ENCODE results near the gene EYA2.
"Not testable (repeated sequence)": the region's sequence is repeated elsewhere in the genome, so short reads cannot be mapped to it uniquely, and the experiment has no call there.

The EYA2 gene, protein sequence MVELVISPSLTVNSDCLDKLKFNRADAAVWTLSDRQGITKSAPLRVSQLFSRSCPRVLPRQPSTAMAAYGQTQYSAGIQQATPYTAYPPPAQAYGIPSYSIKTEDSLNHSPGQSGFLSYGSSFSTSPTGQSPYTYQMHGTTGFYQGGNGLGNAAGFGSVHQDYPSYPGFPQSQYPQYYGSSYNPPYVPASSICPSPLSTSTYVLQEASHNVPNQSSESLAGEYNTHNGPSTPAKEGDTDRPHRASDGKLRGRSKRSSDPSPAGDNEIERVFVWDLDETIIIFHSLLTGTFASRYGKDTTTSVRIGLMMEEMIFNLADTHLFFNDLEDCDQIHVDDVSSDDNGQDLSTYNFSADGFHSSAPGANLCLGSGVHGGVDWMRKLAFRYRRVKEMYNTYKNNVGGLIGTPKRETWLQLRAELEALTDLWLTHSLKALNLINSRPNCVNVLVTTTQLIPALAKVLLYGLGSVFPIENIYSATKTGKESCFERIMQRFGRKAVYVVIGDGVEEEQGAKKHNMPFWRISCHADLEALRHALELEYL

DNA sequence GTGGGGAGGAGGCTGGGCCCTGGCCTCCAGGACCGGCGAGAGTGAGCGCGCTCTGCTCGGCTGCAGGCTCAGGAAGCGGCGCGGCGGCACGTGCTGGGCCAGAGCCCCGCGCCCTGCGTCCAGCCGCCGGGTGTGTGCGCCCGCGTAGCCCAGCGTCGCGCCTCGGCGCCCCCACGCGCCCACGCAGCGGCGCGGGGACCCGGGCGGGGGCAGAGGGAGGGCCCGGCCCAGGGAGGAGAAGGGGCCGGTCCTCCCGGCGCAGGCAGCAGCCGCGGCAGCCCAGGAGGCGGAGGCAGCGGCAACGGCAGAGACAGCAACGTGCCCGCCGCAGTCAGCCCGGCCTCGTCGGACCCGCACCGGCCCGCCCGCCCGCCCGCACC, at the start of gene EYA2:
Gene EYA2, plus strand, starts transcription at position 265 of the 380 bp plus-strand sequence. CDS start 95,168 bp downstream, outside the sequence.
- DNase-seq = peak in 1 of 14 donors; percentile 16

DNA sequence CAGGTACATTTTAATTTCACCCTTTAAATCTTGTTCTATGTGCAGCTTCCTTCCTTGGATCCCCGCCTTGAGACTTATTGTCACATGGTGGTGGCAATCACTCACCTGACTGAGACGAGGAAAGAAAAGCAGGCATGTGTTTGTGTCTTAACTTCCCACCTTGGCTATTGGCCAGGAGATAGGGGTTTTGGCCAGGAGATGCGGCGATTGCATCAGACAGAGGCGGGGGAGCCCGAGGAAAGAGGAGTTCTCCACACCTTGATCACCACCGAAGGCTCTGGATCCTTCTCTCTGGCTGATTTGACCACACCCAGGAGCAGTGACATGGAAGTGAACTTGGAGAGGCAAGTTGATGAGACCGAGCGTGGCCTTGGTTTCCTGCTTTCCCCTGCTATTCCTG, 49.7 kb upstream of the EYA2 start:
- DNase-seq = no peak

DNA sequence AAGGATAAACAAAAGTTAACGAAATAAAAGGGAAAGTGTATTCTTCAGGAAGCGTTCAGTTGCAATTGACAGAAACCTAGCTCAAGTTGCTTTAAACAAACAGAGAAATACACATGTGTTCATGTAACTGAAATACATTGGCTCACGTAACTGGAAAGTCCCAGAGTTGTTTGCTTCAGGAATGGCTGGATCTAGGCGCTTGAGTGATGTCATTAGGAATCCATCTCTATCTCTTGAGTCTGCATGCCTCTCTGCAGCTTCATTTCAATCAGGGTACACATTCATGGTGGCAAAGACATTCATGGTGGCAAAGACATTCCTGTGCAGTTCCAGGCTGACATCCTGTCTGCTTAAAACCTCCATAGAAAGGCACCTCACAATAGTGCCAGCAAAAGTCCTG, 45.4 kb upstream of the EYA2 start:
- DNase-seq = no peak

DNA sequence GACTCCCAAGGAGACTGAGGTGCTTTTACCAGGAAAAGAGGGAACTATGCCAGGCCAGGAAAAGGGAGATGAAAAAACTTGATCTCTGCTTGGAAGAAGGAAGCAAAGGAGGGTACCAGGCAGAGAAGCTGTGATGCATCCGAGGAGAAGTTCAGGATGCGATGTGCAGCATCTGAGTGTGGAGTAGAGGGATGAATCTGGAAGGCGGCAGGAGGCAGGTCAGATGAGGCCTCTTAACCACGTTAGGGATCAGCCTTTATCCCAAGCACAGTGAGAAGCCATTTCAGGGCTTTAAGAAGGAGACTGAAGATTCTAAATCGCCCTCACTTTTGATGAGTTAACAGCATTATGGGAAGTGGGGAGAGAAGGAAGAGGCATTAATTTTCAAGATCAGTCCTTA, 44.9 kb upstream of the EYA2 start:
- DNase-seq = no peak

DNA sequence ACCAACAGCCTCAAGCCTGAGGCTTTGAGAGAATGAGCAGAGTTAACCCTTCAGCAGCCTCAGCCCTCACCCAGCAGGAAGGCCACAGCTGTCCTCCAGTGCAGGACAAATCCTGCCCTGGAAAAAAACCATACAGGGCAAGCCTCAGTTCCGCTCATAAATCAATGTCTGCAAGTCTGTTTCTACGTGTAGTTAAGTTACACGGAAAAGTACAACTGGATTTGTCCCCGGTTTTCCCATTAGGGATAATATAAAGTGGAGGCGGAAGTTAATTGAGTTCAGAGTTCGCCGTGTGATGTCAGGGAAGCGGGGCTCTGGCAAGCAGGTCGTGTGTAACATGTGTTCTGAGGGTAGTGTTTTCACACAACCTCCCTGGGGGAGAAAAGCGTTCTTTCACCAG, 44.2 kb upstream of the EYA2 start:
- no peak for DNase-seq

DNA sequence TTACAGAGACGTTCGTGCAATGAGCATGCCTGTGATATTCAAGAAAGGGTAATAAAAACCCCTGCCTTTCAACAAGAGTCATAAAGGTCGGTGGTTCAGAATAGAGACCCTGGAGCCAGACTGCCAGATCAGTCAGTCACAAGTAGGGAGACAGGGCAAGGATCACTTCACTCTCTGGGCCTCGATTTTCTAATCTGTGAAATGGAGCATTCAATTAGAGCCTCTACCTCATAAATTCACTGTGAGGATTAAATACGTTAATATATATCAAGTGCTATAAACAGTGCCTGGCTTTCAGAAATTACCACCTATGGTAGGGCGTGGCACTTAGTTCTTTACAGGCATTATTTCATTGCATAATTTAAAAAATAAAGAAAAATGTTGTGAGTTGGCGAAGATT, 43.7 kb upstream of the EYA2 start:
- DNase-seq = no peak

DNA sequence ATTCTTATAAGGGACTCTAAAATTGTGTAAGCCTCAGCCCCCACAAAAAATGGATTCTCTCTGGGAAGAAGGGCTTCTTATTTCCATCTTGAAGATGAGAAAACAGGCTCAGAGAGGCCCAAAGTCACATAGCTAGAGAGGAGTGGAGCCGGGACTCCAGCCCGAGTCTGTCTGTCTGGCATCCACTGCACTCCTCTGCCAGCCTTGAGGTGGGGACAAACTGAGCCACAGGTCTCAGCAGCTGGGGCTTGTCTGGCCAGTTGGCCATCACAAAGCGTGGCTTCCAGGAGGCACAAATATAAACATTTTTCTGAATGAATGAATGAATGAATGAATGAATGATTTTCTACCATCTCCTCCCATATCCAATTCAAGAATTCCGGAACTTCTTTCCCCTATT, 42.9 kb upstream of the EYA2 start:
- DNase-seq = no peak

DNA sequence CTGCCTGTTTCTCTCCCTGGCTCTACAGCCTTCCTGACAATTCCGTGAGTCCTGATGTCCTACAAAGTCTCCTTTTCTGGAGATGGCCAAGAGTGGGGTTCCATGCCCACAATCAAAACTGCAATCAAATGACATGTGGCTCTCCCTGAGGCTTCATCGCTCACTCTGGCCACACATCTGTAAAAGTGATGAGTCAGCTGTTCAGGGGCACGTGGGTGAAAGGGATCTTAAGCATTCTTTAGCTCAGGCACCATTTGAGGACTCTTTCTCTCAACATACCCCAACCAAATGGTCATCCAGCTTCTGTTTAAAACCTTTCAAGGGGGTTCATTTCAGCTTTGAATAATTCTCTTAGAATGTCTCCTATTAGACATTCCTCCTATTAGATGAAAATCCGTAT, 42.3 kb upstream of the EYA2 start:
- no peak for DNase-seq

DNA sequence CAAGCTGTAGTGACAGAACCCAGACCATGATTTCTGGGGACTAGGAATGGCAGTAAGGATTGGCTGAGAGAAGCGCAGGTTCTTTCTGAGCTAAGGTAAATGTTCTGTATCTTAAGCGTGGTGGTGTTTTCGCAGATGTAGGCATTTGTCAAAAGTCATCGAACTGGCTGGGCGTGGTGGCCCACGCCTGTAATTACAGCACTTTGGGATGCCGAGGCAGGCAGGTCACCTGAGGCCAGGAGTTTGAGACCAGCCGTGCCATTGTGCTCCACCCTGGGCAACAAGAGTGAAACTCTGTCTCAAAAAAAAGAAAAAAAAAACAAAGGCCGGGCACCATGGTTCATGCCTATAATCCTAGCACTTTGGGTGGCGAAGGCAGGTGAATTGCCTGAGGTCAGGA, 40.7 kb upstream of the EYA2 start:
- DNase-seq = no peak

DNA sequence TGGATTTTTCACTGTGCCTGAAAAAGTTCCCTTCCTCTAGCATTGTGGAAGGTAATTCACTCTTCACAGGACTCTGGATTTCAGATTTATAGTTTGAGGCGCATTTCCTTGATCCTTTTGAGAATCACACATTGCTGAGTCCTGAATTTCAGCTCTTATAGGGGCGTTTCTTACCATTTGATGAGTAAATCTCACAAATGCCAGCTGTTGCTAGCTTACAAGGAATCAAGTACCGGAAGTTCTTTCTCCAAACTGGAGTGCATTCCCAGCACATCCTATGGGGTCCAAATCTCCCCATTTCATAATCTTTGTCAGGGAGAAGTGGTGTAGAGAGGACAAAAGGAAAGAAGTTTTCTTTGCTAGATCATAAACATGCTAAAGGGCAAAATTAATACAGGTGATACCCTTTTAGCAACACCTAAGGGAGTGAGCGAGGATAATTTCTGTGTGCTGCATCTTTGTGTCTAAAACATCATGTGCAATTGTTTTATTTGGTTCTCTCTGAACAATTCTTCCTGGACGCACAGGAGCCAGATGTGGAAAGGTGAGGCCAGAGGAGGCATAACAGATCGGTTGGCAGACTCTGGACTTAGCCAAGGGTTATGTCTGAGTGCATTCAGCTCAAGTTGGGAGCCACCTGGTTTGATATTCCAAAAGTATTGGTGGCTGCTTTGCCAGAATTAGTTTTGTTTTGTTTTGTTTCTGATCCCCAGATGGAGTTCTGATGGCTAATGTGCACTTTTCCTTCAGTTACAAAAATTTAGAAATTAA, 37.4 kb upstream of the EYA2 start:
- no peak for DNase-seq

DNA sequence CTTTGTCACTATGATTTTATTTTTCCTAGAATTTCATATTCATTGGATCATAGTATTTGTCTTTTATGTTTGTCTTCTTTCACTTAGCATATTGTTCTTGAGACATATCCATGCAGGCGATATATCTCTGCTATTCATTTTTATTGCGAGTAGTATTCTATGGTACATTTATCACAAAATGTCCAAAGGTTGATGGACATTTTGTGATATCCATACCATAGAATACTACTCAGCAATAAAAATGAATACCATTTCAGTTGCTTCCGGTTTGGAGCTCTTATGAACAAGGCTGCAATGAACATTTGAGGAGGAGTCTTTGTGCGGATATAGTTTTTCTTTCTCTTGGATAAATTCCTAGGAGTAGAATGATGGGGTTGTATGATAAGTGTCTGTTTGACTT, 28.8 kb upstream of the EYA2 start:
- DNase-seq = no peak

DNA sequence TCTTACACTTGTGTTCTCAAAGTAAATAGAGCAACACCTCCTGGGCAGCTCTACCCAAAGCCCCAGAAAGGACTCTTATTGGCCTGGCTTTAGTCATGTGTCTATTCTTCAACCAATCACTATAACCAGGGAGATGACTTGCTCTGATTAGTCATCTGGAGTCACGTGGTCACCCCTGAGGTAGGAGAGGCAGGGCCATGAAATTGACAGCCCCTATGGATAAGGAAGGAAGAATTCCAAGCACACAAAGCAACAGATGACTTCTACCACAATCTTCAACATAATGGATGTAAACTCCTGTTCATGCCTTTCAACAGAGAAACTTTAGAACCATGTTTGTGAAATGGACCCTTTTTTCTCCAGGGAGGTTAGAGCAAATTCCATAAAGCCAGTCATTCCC, 24.6 kb upstream of the EYA2 start:
- no peak for DNase-seq

DNA sequence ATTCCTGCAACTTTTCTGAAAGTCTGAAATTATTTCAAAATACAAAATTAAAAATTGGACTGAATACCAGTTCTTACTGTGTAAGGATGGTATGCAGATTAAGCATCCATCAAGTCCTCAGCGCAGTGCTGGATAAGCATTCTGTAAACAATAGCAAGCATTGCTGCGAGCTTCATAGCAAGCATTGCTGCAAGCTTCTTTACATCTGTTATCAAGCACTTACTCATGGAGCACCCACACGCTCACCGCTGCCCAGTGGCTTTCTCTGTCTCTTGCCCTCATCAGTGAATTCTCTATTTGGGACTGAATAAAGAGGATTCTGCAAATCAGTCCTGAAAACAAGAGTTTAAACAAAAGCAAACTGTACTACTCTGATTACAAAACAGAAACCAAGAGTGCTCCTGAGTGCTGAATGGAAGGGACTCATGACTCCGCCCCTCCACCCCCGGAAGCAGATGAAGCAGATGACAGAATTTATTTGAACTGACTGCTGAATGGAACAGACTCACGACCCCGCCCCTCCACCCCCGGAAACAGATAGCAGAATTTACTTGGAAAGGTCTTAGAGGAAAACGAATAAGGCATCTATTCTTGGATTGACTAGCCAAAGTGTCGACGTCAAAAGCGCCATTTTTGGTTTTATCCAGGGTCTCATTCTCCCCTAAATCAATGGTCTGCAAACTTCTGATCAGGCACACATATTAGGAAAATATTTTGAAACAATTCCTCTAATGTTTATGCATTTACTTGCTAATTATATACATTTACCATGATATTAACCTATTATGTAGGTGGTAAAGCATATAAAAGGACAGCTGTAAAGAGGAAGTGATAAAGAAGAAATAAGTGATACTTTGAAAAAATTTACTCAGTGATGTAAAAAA, 22.1 kb upstream of the EYA2 start:
- peak in 3 of 14 donors; percentile 8 to 38 (median 14) for DNase-seq

DNA sequence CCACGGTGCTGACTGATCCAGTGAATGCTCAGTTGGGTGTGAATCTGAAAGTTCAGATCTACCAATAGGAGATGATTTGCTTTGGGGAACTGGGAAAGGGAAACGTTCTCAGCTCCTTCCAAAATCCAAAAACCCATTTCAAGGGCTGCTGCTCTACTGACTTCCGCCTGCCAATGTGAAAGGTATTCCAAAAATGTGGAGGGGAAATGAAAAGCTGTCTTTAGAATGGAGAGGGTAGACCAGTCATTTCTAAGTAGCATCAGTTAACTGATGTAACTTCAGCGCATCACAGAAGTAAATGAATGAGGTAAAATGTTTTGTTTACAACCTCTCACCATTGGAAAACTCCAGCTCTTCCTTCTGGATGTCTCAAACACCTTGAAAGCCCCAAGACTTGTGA, 19.6 kb upstream of the EYA2 start:
- DNase-seq = no peak

DNA sequence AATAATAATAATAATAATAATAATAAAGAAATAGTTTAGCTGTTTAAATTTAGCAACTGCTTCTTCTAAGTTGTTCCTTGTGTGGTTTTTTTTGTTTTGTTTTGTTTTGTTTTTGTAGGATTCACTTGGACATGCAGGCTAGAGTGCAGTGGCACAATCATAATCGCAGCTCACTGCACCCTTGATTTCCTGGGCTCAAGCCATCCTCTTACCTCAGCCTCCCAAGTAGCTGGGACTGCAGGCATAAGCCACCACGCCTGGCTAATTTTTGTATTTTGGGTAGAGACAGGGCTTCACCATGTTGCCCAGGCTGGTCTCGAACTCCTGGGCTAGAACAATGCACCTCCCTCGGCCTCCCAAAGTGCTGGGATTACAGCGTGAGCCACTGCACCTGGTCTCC, 15.3 kb upstream of the EYA2 start:
- DNase-seq = no peak

DNA sequence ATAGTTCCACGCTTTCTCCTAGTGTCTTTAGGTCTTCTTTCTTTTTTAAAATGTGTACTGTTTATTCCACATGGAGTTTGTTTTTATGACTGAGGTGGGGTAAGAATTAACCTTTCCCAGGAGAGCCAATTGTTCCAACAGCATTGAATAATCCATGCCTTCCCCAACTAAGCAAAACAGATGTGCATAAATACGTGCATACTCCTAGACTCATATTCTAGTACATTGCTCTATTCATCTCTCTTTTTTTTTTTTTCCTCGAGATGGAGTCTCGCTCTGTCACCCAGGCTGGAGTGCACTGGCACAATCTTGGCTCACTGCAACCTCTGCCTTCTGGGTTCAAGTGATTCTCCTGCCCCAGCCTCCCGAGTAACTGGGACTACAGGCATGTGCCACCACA, 14.7 kb upstream of the EYA2 start:
- not testable (repeated sequence) for DNase-seq

DNA sequence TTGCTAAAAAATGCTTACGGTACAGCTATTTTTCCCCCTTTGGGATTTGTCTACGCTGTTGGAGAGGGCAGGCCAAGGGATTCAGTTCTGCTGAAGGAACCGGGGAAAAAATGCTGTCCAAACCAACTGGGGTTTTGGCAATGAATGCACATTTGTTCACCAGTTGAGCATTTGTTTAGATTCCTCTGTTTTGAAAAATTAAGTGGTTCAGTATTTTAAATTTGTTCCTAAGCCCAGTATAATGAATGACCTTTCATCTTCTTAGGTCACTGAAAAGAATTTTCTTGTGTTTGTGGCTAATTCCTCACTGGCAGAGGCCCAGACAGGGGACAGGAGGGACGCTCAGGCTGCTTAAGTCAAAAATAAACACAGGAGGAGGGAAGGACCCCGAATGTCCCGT, 10.8 kb upstream of the EYA2 start:
- DNase-seq = no peak

DNA sequence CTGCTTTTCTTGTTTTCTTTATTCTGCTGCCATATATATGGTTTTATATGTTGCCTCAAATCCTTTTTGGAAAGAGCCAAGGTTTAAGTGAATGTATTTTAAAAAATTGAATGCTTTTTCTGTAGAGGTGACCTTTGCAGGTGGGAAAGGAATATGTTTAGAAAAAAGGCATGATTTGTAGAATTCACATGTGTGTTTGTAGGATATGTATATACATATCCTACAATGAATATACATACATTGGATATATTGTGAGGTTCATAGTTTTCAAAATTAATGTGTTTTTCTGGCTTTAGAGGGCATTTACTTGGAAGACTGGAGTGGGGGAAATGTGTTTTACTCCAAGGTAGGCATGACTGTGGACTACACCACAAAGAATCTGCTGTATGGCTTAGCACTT, 4.0 kb upstream of the EYA2 start:
- DNase-seq = no peak

DNA sequence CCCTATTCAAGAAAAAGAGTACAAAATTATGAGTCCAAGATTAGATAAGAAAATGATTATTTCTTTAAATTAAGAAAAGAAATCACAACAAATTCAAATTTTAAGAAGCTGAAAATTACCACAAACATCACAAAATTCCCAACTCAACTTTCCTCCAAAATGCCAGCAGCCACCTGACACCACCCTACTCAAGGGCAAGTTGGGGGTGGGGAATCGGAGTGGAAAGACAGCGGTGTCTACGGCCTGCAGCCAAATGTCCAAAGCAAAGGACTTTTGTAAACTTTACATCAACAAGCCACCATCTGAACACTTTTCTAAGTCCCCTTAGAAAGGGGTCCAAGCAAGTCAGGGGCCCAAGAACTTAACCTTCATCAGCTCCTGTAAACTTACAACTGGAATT, 1.6 kb upstream of the EYA2 start:
- DNase-seq = no peak

DNA sequence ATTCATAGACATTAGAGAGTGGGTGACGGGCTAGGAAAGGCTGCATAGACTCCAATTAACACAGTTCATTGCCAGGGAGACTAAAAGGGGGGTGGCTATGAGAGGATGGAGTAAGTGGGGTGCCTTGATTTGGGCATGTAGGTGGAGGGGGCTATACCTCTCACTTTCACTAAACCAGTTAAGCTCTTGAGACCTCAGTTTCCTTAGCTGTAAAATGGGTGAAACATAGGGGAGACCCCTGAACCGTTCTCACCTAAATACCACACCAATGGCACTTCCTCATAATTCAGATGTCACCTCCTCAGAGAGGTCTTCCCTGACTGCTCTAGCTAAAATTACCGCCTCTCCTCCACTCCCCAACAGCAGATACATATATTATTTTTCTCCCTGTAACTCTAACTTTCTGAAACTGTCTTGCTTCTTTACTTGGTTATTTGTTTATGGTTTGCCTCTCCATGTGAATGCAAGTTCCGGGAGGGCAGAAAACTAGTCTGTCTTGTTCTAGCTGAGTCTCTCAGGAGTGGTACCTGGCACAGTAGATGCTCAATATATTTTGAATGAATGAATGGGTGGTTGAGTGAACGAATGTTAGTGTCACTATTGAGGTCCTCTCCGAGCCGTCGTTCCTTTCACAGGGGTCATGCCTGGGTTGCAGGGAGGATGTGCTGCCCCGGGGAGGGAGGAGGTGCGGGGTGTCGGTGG, 615 bp upstream of the EYA2 start:
- no peak for DNase-seq

DNA sequence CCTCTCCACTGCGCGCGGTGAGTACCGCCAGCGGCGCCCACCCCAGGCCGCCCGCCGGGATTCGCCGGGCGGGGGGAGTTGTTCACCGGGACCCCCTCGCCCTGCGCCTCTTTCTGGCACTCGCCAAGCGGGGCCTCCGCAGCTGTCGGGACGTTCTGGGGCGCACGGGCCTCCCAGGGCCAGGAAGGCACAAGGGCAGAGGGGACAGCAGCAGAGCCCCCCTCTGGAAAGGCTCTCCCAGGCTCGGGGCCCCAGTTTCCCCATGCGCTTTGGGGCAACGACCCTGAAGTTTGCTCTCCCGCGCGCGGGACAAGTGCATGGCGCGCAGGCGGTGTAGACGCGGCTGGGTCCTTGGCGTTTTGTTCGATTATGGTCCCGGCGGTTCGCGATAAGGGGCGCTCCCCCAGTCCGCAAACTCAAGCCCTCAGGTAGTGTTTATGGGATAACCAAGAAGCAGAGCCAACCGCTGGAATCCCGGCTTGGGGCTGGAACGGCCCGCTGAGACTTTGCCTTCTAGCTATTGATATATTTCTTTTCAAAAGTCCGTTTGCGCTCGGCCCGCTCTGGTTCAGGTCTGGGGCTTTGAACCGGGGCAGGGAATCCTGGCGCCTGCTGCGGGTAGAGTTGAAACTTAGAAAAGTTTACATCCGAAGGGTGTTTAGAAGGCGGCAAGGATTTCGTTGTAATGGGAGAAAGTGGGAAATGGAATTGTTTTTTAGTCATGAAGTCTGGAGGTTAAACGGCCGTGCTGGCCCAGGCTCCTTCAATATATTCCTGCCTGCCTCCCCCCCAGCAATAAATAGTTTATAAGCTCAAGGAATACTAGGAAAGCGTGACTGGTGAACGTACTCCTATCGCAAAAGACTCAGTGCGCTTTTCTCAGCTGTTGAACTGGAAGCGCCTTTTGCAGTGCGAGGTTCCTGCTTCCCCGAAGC, 595 bp downstream of the EYA2 start:
- no peak for DNase-seq

Data from C1 segment of cervical spinal cord (tissue), 14 donors.